Smooth muscle cell (in vitro differentiated cells): Measurements from ENCODE around the gene SUGCT. TPM values are rescaled to one million over a fixed set of nuclear protein-coding genes. Genes with fewer than 3 reads are reported as not detected.
"Not testable (repeated sequence)": the region's sequence is repeated elsewhere in the genome, so short reads cannot be mapped to it uniquely, and the experiment has no call there.

Source experiments
- DNase-seq: peaks from one replicate; lab custom pipeline; 2025; ENCODE audit not compliant: unreplicated experiment; lab: John Stamatoyannopoulos, UW
- H2AFZ ChIP-seq: fragments of 200-600 bp; sonication (generic); 2 replicates; pipeline ENCODE4 v1.6.0; 2016; ENCODE audit warnings: antibody characterized with exemption, low read depth, mild to moderate bottlenecking
- H3F3A ChIP-seq: fragments of 200-600 bp; sonication (generic); 2 replicates; pipeline ENCODE4 v1.6.0; 2017; ENCODE audit warnings: antibody characterized with exemption, low read depth
- H3K27ac ChIP-seq: fragments of 200-600 bp; sonication (generic); 2 replicates; pipeline ENCODE4 v1.5.1; 2016; ENCODE audit warnings: low read depth, mild to moderate bottlenecking
- H3K27me3 ChIP-seq: fragments of 200-600 bp; sonication (generic); 2 replicates; pipeline ENCODE4 v1.6.1; 2016; ENCODE audit warnings: low read depth, mild to moderate bottlenecking
- H3K36me3 ChIP-seq: fragments of 200-600 bp; sonication (generic); 2 replicates; pipeline ENCODE4 v1.5.1; 2016; ENCODE audit warnings: low read depth
- H3K4me1 ChIP-seq: fragments of 200-600 bp; sonication (generic); 2 replicates; pipeline ENCODE4 v1.5.1; 2016; ENCODE audit warnings: low read depth
- H3K4me2 ChIP-seq: fragments of 200-600 bp; sonication (generic); 2 replicates; pipeline ENCODE4 v1.6.0; 2016; ENCODE audit warnings: mild to moderate bottlenecking
- H3K4me3 ChIP-seq: fragments of 200-600 bp; sonication (generic); 2 replicates; pipeline ENCODE4 v1.5.1; 2016; ENCODE audit warnings: mild to moderate bottlenecking
- H3K79me2 ChIP-seq: fragments of 200-600 bp; sonication (generic); 2 replicates; pipeline ENCODE4 v1.6.0; 2016; ENCODE audit warnings: low read depth, mild to moderate bottlenecking
- H3K9ac ChIP-seq: fragments of 200-600 bp; sonication (generic); 2 replicates; pipeline ENCODE4 v1.6.0; 2016; ENCODE audit warnings: low read depth
- H3K9me3 ChIP-seq: fragments of 200-600 bp; sonication (generic); replicated peaks from 2 replicates; pipeline ENCODE4 v1.5.1; 2016; ENCODE audit warnings: low read depth
- H4K20me1 ChIP-seq: fragments of 200-600 bp; sonication (generic); 2 replicates; pipeline ENCODE4 v1.6.0; 2016; ENCODE audit warnings: low read depth
- WGBS: methylation state at CpG from one replicate; pipeline ENCODE4 v1.1.7; 2016; ENCODE audit warnings: low lambda C conversion rate; 5-methylcytosine and 5-hydroxymethylcytosine counted together
- polyA plus RNA-seq: library from polyadenylated mRNA; unstranded; fragments of >200 nt; fragmentation: Nextera tagmentation; extraction: Ambion mirVana; gene quantifications from 2 replicates; pipeline ENCODE4 v1.2.1, GENCODE V29; 2016
- total RNA-seq: library from RNA; depleted of rRNA; stranded (reverse); fragments of >200 nt; gene quantifications from 2 replicates; pipeline ENCODE4 v1.2.3, GENCODE V29; 2014
- TF ChIP-seq, protein P1 (sequence below): fragments of 200-600 bp; sonication (generic); IDR thresholded peaks from 2 replicates; pipeline ENCODE4 v1.5.1; 2017; ENCODE audit warnings: borderline replicate concordance, mild to moderate bottlenecking, antibody characterized with exemption; ENCODE audit not compliant: insufficient read depth, poor library complexity, severe bottlenecking

SUGCT gene
- total and polyA plus RNA-seq, 2 experiments from 2014 or later = 16.9 to 65.8 TPM

DNA sequence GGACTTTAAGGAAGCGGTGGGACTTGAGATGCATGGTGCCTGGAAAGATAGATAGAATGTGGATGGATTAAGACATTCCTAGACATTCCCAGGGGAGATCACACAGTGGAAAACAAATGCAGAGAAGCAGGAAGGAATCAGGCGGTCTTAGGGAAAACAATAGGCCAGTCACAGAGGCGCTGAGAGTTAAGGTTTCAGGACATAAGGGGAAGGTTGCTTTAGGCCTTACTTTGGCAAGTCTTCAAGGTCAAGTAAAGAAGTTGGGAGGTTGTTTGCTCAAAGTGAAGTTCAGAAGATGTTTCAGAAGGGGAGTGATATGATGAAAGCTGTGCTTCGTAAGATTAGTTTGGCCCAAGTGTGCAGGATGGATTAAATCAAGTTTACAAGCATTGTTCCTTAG is 109.4 kb downstream of the SUGCT start:
- no peaks in the 10 kb centered on the region for H3F3A ChIP-seq
- H4K20me1 ChIP-seq = no peaks in the 10 kb centered on the region
- TF ChIP-seq, protein P1, sequence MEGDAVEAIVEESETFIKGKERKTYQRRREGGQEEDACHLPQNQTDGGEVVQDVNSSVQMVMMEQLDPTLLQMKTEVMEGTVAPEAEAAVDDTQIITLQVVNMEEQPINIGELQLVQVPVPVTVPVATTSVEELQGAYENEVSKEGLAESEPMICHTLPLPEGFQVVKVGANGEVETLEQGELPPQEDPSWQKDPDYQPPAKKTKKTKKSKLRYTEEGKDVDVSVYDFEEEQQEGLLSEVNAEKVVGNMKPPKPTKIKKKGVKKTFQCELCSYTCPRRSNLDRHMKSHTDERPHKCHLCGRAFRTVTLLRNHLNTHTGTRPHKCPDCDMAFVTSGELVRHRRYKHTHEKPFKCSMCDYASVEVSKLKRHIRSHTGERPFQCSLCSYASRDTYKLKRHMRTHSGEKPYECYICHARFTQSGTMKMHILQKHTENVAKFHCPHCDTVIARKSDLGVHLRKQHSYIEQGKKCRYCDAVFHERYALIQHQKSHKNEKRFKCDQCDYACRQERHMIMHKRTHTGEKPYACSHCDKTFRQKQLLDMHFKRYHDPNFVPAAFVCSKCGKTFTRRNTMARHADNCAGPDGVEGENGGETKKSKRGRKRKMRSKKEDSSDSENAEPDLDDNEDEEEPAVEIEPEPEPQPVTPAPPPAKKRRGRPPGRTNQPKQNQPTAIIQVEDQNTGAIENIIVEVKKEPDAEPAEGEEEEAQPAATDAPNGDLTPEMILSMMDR = no peak
- no peaks in the 10 kb centered on the region for H3K36me3 ChIP-seq
- no peaks in the 10 kb centered on the region for H3K27me3 ChIP-seq
- no peak overlapping the region for H3K27ac ChIP-seq
- H3K4me3 ChIP-seq = no peak overlapping the region
- H3K4me2 ChIP-seq = no peak overlapping the region
- WGBS = 94% methylated on average over 4 of the region's 4 CpGs
- DNase-seq = no peak
- no peak overlapping the region for H2AFZ ChIP-seq
- H3K9me3 ChIP-seq = no peaks in the 10 kb centered on the region
- no peak overlapping the region for H3K9ac ChIP-seq
- no peaks in the 10 kb centered on the region for H3K79me2 ChIP-seq
- H3K4me1 ChIP-seq = no peaks in the 10 kb centered on the region

DNA sequence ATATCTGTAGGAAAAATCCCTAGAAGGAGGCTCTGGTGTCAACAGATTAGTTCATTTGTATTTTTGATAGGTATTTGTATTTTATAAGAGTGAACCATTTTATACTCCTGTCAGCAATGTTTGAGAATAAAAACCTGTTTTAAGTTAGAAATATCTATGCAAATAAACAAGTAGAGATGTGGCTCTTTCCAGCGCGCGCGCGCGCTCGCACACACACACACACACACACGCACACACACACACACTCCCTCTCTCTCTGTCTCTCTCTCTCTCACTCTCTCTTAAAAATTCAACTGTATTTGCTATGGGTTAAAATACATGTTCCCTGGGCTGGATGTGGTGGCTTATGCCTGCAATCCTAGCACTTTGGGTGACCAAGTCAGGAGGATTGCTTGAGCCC is 113.9 kb downstream of the SUGCT start:
- WGBS = 86% methylated on average over 8 of the region's 8 CpGs
- Histone ChIP-seq H3K4me1 (no peaks in the 10 kb centered on the region), H2AFZ (no peak overlapping the region), H3K27me3 (no peaks in the 10 kb centered on the region), H3K4me2 (no peak overlapping the region), H3K79me2 (no peaks in the 10 kb centered on the region), H3K27ac (no peak overlapping the region), H3K9ac (no peak overlapping the region), H3K4me3 (no peak overlapping the region), H3K36me3 (no peaks in the 10 kb centered on the region), H3F3A (no peaks in the 10 kb centered on the region), H3K9me3 (no peaks in the 10 kb centered on the region), H4K20me1 (no peaks in the 10 kb centered on the region)
- DNase-seq = no peak
- TF ChIP-seq, protein P1 = no peak

DNA sequence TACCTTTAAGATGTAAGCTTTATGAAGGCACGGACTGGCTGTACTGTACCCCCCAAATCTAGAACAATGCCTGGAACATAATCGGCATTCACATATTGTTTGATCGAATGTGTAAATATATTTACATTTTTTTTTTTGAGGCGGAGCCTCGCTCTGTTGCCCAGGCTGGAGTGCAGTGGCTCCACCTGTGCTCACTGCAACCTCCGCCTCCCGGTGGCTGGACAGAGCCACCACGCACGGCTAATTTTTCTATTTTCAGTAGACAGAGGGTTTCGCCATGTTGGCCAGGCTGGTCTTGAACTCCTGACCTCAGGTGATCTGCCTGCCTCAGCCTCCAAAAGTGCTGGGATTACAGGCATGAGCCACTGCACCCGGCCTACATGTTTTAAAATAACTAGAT is 118.6 kb downstream of the SUGCT start:
- 84% methylated on average over 11 of the region's 11 CpGs for WGBS

DNA sequence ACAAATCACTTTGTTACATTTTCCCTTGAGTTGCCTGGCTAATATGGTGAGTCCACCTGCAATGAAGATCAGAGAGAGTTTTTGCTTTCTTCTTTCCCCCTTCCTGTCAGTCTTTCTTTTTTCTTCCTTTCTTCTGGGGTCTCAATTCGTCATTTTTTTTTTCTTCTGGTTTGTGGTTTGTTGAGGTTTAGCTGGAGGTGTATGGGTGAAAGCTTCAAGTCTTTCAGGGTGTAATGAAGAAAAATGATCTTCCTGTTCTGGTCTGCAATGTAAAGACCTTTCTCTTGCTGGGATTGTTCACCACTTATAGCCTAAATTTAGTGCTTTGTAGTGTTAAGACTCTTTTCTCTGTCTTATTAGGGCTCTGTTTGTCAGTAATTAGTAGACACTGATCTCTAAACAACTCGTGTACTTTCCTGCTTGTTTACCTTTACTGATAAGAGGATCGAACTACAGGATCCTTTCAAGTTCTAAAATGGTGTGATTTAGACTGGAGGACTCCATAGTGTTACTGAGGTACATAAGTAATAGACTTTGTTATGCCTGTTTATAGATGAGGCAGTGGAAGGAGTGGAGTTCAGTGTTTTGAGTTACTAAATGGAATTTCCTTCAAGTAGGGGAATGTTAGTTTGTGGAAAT is 129.1 kb downstream of the SUGCT start:
- H3K9ac ChIP-seq = no peak overlapping the region
- H3K79me2 ChIP-seq = no peaks in the 10 kb centered on the region
- H3K27ac ChIP-seq = no peak overlapping the region
- no peak overlapping the region for H3K4me3 ChIP-seq
- WGBS = 32% methylated on average over 3 of the region's 3 CpGs
- H3K4me1 ChIP-seq = no peaks in the 10 kb centered on the region
- no peak overlapping the region for H2AFZ ChIP-seq
- TF ChIP-seq, protein P1 = no peak
- no peaks in the 10 kb centered on the region for H3K27me3 ChIP-seq
- no peaks in the 10 kb centered on the region for H3K9me3 ChIP-seq
- no peak for DNase-seq
- no peaks in the 10 kb centered on the region for H4K20me1 ChIP-seq
- no peaks in the 10 kb centered on the region for H3K36me3 ChIP-seq
- no peak overlapping the region for H3K4me2 ChIP-seq
- H3F3A ChIP-seq = no peaks in the 10 kb centered on the region

More for the DNA sequence above, 118.6 kb downstream of the SUGCT start:
- DNase-seq, H3K79me2 ChIP-seq, H3F3A ChIP-seq, H3K9me3 ChIP-seq, H4K20me1 ChIP-seq, H3K9ac ChIP-seq, H3K4me1 ChIP-seq, H3K4me3 ChIP-seq, H3K27ac ChIP-seq, H3K27me3 ChIP-seq, H2AFZ ChIP-seq, H3K4me2 ChIP-seq, H3K36me3 ChIP-seq: not testable (repeated sequence)
